GM12891 (cell line): ENCODE results near the gene CTNNA3.

ENCODE experiments used
- POLR2A ChIP-seq: IDR thresholded peaks from 2 replicates; pipeline ENCODE4 v1.6.1; 2011; ENCODE audit warnings: low read depth, low read length, control low read depth
- POLR2AphosphoS5 ChIP-seq: IDR thresholded peaks from 2 replicates; pipeline ENCODE4 v1.6.1; 2011; ENCODE audit warnings: low read depth, low read length, control low read depth
- SPI1 ChIP-seq: IDR thresholded peaks from 2 replicates; pipeline ENCODE4 v1.6.1; 2011; ENCODE audit warnings: low read depth, low read length, control low read depth
- TAF1 ChIP-seq: IDR thresholded peaks from 2 replicates; pipeline ENCODE4 v1.6.1; 2011; ENCODE audit warnings: low read depth, low read length, control low read depth

- no peak for TF ChIP-seq POLR2A
- TF ChIP-seq TAF1 = no peak
- TF ChIP-seq POLR2AphosphoS5 = no peak
- no peak for TF ChIP-seq SPI1
Observed at GRCh38 chr10:67621834-67622233, 74.2 kb downstream of the CTNNA3 start.
